ENCODE results near the gene SAMD13.

SAMD13 gene, protein sequence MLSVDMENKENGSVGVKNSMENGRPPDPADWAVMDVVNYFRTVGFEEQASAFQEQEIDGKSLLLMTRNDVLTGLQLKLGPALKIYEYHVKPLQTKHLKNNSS

DNA sequence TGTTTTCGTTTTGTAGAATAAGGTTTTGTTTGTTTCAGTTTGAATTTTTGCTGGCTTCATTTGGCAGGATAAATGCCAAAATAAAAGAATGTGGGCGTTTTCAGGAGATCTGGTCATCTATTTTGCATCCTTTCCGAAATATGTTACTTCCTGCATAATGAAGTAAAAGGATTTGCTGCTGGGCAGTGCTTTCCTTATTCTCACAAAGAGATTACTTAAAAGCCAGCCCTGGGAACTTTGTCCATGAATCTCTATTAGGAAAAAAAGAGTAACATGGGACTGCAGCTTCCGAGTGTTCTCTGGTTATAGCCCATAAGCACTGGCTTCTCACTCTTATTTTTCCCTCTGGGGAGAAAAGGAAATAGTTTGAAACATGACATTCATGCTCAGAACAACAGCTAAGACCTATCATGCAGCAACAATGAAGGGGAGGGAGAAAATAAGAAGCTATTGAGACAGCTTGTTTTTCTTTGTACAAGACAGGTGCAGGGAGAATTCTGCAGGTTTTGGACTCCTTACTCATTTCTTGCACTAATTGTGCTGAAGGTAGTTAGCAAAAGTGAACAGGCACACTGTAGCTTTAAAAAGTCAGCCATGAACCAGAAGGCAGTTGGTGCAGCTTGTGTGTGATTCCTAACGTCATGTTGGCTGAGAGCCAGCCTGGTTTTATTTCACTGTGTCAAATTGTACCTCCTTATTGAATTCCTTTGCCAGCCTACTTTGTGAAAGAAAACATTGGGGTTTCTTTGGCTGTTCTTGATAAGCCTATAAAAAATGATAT lies at the start of gene SAMD13:
SAMD13 (plus strand) TSS at position 705 of the 781 bp plus-strand sequence. CDS start 1,527 bp downstream, outside the sequence.
- DNase-seq (ENCODE audit: low read depth, low spot score) = peak; percentile 7

DNA sequence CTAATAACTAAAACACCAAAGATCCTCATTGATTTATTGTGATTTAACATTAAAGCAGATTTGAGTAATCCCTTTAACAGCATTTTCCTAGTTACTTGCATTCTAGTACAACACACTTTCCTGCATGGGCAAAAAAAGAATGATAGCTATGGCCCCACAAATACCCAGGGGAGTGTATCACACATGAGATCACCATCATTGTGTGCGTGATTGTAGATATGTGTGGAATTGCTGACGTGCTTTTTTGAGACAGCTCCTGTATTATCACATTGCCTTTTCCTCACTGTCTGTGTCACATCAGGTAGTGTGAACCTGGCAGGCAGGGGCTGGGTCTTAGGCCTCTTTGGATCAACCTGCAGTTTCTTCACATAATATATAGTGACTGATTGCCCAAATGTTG lies 48.5 kb upstream of the SAMD13 start:
- DNase-seq (ENCODE audit: low read depth, low spot score) = no peak

DNA sequence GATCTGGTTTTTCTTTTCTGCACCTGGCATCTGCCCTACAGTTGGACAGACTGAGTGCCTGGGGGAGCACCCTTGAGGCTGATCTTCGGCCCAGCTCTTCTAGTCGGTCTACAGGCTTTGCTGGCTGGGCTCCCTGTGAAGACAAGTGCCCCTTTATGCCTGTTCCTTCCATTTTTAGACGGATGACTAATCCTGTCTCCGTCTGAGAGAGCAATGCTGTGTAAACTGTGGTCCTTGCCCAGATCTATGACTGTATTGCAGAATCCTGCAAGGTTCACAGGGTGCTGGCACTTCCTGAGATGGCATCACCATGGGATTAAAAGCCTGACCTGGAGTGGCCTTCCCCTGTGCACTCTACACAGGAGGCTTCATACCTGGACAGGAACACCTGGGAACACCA lies 47.6 kb upstream of the SAMD13 start:
- no peak for DNase-seq (ENCODE audit: low read depth, low spot score)

DNA sequence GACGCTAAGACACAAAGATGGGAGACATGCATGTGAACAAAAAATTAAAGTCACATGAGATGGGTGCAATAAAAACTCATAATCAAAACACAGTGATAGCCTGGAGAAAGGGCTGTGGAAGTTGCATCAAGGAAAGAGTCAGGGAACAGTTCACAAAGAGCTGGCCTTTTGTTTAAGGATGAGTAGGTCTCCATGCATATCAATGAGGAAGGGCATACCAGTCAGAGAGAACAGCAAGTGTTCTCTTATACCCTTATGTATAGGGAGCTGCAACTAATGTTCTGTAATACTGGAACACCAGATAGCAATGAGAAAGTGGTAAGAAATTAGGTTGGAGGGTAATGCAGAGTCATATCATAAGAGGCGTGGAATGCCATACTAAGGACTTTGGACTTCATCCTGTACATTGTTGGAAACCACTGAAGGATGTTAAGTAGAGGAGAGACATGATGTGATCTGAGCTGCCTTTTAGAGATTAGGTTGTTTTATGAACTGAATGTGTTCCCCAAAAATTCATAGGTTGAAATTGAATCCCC lies 46.7 kb upstream of the SAMD13 start:
- DNase-seq (ENCODE audit: low read depth, low spot score) = no peak

DNA sequence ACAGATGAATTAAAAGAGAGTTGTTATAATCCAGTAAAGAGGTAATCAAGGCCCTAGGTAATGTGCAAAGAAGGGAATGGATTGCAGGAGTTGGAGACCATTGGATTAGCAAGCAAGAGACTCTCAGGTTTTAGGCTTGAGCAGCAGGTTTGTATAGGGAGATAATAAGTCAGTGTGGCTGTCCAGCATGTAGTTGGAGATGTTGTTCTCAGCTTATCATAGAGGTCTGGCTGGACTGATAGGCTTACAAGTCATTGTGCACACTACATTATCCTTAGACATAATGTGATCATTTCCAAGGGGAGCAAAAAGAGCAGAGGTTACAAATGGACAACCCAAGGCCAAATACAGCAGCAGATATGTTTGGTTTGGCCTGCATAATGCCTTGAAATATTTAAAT lies 45.9 kb upstream of the SAMD13 start:
- DNase-seq (ENCODE audit: low read depth, low spot score) = no peak

DNA sequence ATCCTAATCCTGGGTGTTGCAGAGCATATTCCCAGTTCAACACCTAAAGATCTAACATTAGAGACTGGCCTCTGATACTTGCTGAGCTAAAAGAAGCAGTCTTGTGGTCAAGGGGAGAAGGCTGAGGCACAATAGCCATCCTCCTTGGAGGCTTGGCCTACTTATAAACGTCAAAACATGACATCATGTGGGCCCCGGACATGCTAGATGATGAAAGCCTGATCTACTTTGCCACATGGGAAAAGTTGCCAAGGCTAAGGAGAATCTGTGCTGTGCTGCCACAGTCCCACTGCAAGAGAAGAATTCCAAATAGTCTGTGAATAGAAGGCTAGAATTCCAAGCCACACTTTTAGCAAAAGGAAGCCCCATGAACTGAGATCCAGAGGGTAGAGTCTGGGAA lies 43.9 kb upstream of the SAMD13 start:
- no peak for DNase-seq (ENCODE audit: low read depth, low spot score)

DNA sequence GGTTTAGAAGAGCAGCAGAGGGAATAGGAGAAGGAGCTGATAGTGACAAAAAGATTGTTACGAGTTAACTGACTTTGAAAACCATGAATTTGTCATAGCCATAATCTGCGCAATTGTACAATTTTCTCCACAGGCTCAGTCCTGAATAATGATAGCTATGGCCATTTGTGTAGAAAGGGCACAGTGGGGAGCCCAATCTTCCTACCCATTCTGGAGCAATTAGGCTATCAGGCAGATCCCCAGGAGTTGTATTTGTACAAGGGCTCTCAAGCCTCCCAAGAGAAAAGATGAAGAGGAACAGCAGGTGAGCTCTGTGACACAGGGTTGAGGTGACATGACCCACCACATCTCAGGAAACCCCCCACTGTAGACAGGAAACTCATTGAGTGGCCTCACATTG lies 42.1 kb upstream of the SAMD13 start:
- DNase-seq (ENCODE audit: low read depth, low spot score) = no peak

DNA sequence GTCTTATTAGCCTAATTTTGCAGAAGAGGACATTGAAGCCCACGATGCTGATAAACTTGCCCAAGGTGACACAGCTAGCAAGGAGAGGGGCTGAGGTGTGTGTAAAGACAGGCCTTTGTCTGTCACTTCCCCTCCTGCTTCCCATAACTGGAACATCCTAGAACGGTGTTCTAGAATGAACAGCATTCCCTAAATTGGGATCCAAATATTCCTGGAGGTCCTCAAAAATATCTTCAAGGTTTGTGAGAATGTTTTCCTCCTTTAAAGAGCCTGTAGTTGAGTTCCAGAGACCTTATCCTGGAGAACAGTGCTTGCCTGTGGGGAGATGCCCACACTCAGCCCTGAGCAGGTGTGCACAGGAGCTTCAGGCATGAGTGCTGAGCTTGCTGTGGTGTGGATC lies 41.5 kb upstream of the SAMD13 start:
- DNase-seq (ENCODE audit: low read depth, low spot score) = no peak

DNA sequence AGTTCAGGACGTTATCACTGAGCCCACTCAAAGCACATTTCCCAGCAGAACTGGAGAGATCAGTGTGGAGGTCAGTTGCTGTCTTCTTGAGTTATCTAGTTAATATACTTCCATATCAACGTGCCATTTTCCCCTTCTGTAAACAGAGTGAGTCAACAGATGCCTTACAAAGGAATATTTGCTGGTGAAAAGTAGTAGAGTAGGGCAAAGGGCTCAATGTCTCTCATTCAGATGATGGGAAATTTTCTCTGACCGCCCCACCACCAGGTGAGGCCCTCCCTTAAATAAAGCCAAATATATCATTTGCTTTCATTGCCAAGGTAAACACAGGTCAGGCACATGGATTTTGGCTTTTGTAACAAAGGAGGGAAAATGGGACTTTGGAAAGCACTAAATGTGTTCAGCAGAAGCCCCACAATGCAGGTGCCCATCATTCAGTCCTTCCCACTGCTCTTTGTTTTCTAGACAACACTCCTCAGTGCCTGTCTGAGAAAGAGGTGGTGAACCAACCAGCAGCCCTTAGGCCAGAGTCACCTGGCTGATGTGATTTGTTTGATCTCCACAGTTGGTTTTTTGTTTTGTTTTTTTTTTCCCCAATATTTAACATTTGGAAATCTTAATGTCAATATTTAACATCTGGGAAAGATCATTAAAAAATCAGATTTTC lies 40.5 kb upstream of the SAMD13 start:
- DNase-seq (ENCODE audit: low read depth, low spot score) = no peak

DNA sequence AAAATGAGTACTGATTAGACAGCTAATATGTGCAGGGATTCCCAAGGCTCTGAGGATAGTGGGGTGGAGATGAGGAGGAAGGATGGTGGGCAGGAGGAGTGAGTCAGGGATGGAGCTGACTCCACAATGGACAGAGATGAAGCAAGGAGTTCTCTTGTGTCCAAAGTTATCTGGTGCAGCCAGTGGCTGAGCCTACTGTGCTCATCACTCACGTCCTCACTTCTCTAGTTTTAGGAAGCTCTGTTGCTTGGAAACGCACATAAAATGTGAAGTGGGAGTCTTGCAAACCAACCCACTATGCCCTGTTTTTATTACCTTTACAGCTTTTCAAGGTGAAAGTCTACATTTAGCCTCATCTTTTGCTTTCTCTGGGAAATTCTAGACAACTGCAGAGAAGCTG lies 36.5 kb upstream of the SAMD13 start:
- no peak for DNase-seq (ENCODE audit: low read depth, low spot score)

DNA sequence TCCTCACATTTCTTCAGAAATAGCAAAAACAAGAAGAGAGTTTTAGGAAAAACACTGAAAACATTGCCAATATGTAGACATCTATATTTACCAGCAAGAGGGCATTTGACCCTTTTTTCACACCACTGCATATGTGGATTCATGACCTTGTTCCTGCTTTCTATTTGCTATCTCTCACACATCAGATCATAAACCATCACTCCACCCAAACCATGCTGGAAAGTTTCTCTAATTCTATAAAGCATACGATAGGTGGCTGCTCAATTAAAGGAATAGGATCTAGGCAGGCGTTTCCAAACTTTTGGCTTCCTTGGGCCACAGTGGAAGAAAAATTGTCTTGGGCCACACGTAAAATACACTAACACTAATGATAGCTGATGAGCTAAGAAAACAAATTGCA lies 35.6 kb upstream of the SAMD13 start:
- no peak for DNase-seq (ENCODE audit: low read depth, low spot score)

DNA sequence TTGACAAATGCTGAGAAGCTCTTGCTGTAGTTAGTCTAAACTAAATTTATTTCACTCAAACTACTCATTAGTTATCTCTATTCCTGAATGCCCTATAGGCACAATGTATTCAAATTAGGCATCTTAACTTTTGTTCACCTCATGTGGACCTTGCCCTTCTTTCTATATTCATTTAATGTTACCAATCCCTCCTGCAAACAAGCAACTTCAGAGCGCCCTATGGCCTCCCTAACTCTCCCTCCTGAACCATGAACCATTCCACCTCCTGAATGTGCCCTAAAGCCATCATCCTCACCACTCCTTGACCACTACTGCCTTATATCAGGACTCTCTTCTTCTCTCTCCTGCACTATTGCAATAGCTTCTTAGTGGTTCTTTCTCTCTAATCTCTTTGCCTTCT lies 34.8 kb upstream of the SAMD13 start:
- DNase-seq (ENCODE audit: low read depth, low spot score) = no peak

DNA sequence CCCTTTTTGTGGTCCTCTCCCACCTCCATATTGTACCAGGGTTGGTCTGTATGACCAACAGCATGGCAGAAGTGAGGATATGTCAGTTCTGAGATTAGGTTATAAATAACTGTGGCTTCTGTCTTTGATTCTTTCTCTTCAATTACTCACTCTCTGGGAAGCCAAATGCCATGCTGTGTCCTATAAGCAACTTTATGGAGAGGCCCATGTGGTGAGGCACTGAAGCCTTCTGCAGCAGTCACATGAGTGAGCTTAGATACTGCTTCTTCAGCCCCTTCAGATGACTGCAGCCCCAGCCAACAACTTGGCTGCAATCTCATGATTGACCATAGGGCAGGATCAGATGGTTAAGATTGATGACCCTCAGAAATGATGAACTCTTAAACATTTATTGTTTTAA lies 34.0 kb upstream of the SAMD13 start:
- no peak for DNase-seq (ENCODE audit: low read depth, low spot score)

DNA sequence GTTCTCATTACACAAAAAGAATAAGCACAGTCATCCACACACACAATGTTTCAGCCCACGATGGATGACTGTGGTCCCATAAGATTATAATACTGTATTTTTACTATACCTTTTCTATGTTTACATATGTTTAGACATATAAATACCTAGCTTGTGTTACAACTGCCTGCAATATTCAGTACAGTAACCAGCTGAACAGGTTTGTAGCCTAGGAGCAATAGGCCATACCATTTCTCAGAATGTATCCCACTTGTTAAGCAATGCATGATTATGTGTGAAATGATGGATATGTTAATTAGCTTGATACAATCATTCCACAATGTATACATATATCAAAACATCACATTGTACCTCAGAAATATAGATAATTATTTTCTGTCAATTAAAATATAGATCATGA lies 33.2 kb upstream of the SAMD13 start:
- DNase-seq (ENCODE audit: low read depth, low spot score) = no peak

DNA sequence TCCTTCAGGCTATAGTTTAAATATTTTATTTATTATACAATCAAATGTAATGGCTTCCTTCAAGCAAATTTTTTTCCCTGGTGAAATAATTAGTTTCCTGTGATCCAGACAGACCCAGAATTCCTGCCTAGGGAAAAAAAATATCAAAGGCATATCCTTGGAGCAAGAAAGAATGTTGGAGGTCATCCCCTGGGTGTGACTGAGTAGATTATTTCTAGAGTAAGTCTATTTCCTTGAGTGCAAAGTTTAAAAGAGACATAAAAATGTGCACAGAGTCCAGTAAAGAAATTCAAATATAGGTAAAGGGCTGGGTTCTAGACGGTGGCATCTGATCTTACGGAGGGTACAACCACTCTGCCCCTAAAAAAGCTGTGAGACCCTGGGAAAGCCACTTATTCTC lies 32.2 kb upstream of the SAMD13 start:
- no peak for DNase-seq (ENCODE audit: low read depth, low spot score)

DNA sequence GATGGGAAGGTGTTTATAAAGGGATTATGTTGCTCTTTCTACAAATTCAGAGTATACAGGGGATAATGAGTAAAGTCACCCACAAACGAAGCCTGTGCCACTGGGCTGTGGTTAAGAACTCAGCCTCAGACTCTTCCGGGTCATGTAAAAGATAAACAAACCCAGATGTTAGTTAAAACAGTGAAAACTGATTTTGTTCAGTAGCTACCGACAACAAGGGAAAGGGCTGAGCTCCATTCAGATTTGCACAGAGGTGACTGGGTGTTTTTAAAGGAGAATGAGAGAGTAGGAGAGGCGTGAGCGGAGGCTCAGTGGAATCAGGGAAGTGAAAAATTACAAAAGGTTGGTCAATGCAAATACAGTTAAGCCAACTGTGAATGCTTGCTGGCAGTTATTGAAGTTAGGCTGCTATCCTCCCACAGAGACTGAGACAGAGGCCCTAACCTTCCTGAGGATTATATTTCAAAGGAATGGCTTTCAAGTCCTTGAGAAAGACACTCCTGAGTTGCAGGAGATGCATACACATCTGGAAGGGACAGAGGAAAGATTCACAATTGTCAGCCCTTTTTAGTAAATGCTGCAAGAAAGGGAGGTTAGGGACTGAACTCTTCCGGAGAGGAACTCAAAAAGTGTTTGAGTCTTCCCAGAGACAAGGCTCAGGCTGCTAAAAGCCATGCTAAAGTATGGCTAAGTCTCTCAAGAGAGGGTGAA lies 29.9 kb upstream of the SAMD13 start:
- DNase-seq (ENCODE audit: low read depth, low spot score) = no peak

DNA sequence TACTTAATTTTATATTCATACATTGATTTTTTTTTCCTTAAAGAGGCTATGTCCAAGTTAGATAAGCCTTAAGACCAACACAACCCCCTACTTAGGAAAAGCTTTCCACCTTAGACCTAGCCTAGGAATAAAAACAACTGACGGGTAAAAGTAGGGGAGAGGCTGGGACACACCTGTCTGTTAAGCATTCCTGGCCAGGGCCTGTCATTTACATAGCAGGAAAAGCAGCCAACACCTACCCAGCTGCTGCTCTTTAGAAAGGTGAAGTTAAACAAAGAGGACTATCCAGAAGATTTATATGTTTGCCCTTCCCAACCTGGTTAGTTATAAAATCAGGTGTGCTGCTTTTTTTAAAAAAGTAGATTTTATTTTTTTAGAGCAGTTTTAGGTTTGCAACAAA lies 29.1 kb upstream of the SAMD13 start:
- no peak for DNase-seq (ENCODE audit: low read depth, low spot score)

DNA sequence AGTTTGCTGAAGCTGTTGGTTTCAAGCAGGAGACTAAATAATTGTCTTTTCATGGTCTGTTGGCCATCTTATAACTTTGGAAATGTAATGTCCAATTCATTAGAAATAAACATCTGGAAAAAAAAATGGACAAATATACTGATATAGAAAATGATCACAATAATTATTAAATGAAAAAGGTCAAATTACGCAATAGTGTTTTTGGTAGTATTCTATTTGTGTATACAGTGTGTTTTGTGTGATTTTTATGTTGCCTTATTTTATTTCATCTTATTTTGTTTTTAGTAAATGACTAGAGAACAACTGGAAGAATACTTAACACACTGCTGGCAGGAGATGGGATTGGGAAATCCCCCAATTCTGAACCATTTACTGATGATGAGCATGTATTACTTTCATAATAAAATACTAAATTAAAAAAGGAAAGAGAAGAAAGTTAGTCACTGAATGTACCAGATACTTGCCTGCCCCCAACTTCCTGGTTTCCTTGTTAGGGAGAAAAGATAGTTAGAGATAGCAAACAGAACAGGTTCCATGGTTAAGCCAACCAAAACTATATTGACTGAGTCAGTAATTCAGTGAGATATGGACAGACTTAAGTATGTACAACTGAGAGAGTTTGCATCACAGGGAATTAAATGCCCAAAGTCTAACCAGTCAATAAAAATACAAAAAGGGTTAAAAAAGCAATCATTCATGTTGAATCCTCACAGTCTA lies 24.0 kb upstream of the SAMD13 start:
- DNase-seq (ENCODE audit: low read depth, low spot score) = no peak

DNA sequence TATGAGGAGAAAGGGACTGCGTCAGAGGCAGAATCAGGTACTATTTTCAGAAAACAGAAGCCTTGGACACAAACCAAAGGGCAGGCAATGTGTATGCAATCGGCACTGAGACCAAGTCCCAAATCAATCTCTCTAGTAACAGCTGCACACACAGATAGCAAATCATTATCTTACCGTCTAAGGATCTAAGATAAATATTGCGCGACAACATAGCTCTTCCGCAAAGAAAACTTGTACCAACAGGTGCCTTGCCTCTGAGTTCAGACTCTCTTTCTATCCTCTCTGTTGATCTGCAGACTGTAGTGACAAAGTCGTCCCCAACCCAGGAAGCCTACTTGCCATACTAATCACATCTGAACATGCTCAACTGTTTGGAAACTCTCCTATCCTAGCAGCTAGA lies 22.6 kb upstream of the SAMD13 start:
- no peak for DNase-seq (ENCODE audit: low read depth, low spot score)

DNA sequence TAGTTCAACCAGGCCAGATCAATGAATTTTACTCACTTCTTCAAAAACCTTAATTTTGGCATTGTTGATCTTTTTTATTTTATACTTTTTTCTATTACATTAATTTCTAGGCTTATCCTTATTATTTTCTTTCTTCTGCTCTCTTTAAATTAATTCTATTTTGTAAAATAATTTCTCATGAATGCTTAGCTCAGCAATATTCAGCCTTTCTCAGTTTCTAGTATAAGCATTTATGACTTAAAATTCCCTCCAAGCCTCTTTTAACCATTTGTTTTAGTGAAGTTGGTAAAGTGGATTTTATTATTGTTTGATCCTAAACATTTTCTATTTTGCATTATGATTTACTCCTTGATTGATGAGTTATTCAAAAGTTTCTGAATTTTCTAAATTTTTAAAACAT lies 20.6 kb upstream of the SAMD13 start:
- no peak for DNase-seq (ENCODE audit: low read depth, low spot score)

DNA sequence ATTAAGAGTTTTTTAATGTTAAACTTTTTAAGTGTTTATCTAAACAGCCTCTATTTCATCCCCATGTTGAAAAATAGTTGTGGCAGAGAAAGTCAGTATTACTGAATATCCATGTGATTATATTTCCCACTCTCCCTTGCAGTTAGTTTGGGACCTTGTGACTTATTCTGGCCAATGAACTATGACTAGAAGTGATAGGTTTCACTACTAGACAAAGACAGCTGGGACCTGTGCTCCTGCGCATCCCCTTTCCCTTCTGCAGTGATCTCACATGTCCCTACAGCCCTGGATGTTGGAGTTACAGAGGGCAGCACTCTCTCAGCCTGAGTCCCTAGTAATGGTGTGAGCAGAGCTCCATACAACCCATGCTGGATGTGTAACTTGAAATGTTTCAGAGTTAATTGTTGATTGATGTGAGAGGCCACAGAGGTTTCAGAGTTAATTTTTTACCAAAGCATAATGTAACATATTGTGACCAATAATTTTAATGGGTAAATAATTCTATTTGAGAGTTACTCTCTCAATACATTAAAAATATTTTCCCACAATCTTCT lies 18.7 kb upstream of the SAMD13 start:
- no peak for DNase-seq (ENCODE audit: low read depth, low spot score)

All from activated naive CD8-positive, alpha-beta T cell treated with anti-CD3 and anti-CD28 coated beads, Interleukin-2, amount 50 U/mL, for 16 hours (primary cell).